CD1c-positive myeloid dendritic cell (primary cell): ENCODE measurements around the gene DCC.
"Not testable (repeated sequence)": the region's sequence is repeated elsewhere in the genome, so short reads cannot be mapped to it uniquely, and the experiment has no call there.

ENCODE experiments used
- DNase-seq: peaks from one replicate; pipeline ENCODE4 v3.0.0-alpha.2; 2016; ENCODE audit errors: extremely low spot score

The DCC gene

GRCh38 chr18:53408271-53408670, 1068.3 kb downstream of the DCC start:
- DNase-seq, result no peak

- DNase-seq, result no peak
These were observed 1071.5 kb downstream of the DCC start for GRCh38 chr18:53411511-53411910.

- DNase-seq, result no peak
These were observed 1077.0 kb downstream of the DCC start for GRCh38 chr18:53417003-53417402.

- no peak for DNase-seq
These were observed 1081.9 kb downstream of the DCC start for GRCh38 chr18:53421869-53422268.

GRCh38 chr18:53422896-53423295, 1082.9 kb downstream of the DCC start:
- no peak for DNase-seq

- no peak for DNase-seq
These were observed 1086.7 kb downstream of the DCC start for GRCh38 chr18:53426666-53427184.

- DNase-seq, result no peak
These were observed 1101.9 kb downstream of the DCC start for GRCh38 chr18:53441761-53442414.

GRCh38 chr18:53442415-53442783, 1102.4 kb downstream of the DCC start:
- DNase-seq, result no peak

GRCh38 chr18:53443336-53443735, 1103.3 kb downstream of the DCC start:
- DNase-seq, result no peak

GRCh38 chr18:53443831-53444230, 1103.8 kb downstream of the DCC start:
- no peak for DNase-seq

GRCh38 chr18:53451902-53452301, 1111.9 kb downstream of the DCC start:
- DNase-seq, result no peak

GRCh38 chr18:53457068-53457467, 1117.1 kb downstream of the DCC start:
- no peak for DNase-seq

GRCh38 chr18:53458268-53458667, 1118.3 kb downstream of the DCC start:
- DNase-seq, result no peak

- no peak for DNase-seq
These were observed 1119.1 kb downstream of the DCC start for GRCh38 chr18:53458944-53459580.

GRCh38 chr18:53467756-53468155, 1127.8 kb downstream of the DCC start:
- DNase-seq, result no peak

GRCh38 chr18:53468173-53468572, 1128.2 kb downstream of the DCC start:
- DNase-seq, result not testable (repeated sequence)

- DNase-seq, result no peak
These were observed 1132.5 kb downstream of the DCC start for GRCh38 chr18:53472546-53472945.

- DNase-seq, result no peak
These were observed 1138.2 kb downstream of the DCC start for GRCh38 chr18:53478155-53478554.

- no peak for DNase-seq
These were observed 1146.3 kb downstream of the DCC start for GRCh38 chr18:53486296-53486695.

- no peak for DNase-seq
These were observed 1149.3 kb downstream of the DCC start for GRCh38 chr18:53489266-53489665.

GRCh38 chr18:53490019-53490418, 1150.0 kb downstream of the DCC start:
- no peak for DNase-seq

- no peak for DNase-seq
These were observed 1156.0 kb downstream of the DCC start for GRCh38 chr18:53496028-53496427.

GRCh38 chr18:53503914-53504441, 1164.0 kb downstream of the DCC start:
- no peak for DNase-seq
